ENCODE results near the gene OR2W3.
A peak's percentile ranks its signal among the peaks of the same experiment; 100 is the strongest.

OR2W3 gene

DNA sequence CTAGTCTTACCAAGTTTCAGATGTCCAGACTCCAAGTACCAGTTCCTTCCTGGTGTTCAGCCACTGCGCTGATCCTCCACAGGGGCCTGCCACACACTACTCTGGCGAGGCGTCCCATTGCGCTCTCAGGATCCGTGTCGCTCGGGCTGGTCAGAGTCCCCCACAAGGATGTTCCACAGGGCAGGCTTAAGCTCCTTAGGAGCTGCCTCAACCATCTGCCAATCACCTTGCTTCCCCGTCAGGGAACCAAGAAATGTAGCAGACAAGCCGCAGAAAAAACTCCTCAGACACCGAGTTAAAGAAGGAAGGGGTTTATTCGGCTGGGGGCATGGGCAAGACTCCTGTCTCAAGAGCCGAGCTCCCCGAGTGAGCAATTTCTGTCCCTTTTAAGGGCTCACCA is 9.8 kb downstream of the OR2W3 start:
- TF ChIP-seq, protein P1, sequence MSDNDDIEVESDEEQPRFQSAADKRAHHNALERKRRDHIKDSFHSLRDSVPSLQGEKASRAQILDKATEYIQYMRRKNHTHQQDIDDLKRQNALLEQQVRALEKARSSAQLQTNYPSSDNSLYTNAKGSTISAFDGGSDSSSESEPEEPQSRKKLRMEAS (IDR thresholded peaks at IDR 0.05; ENCODE audit: low read depth, low read length), result no peak
- TF ChIP-seq MYC (IDR thresholded peaks at IDR 0.05; ENCODE audit: low read depth, low read length) (no peak), POLR2A (IDR thresholded peaks at IDR 0.05; ENCODE audit: extremely low read depth, insufficient read length) (no peak)
- TF ChIP-seq, protein P2, sequence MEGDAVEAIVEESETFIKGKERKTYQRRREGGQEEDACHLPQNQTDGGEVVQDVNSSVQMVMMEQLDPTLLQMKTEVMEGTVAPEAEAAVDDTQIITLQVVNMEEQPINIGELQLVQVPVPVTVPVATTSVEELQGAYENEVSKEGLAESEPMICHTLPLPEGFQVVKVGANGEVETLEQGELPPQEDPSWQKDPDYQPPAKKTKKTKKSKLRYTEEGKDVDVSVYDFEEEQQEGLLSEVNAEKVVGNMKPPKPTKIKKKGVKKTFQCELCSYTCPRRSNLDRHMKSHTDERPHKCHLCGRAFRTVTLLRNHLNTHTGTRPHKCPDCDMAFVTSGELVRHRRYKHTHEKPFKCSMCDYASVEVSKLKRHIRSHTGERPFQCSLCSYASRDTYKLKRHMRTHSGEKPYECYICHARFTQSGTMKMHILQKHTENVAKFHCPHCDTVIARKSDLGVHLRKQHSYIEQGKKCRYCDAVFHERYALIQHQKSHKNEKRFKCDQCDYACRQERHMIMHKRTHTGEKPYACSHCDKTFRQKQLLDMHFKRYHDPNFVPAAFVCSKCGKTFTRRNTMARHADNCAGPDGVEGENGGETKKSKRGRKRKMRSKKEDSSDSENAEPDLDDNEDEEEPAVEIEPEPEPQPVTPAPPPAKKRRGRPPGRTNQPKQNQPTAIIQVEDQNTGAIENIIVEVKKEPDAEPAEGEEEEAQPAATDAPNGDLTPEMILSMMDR (IDR thresholded peaks at IDR 0.05; ENCODE audit: low read depth, low read length), result no peak
- DNase-seq (ENCODE audit: low read depth), result no peak
- H3K4me3 ChIP-seq (ENCODE audit: low read depth, low read length), result no peak overlapping the region

DNA sequence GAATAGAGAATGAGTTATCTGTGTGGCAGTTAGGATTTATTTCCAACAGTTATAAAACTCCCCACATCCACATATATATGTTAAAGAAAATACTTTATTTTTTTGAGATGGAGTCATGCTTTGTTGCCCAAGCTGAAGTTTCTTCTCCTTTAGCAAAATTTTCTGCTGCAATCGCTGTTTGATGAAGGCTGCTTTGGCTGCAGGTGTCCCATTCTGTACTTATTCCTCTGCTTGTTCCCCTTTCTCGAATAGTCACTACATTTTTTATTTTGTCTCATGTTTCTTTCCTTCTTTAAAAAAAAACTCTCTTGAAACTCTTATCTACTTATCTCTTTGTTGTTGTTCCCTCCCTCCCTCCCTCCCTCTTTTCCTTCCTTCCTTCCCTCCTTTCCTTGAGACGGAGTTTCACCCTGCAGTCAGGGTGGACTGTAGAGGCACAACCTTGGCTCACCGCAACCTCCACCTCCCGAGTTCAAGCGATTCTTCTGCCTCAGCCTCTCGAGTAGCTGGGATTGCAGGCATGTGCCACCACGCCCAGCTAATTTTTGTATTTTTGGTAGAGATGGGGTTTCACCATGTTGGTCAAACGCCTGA is 10.6 kb downstream of the OR2W3 start:
- H3K4me3 ChIP-seq (ENCODE audit: low read depth, low read length), result peak overlapping the region; percentile 62
- TF ChIP-seq MYC (IDR thresholded peaks at IDR 0.05; ENCODE audit: low read depth, low read length), result no peak
- TF ChIP-seq, protein P2 (IDR thresholded peaks at IDR 0.05; ENCODE audit: low read depth, low read length), result no peak
- TF ChIP-seq, protein P1 (IDR thresholded peaks at IDR 0.05; ENCODE audit: low read depth, low read length), result no peak
- no peak for TF ChIP-seq POLR2A (IDR thresholded peaks at IDR 0.05; ENCODE audit: extremely low read depth, insufficient read length)
- no peak for DNase-seq (ENCODE audit: low read depth)

DNA sequence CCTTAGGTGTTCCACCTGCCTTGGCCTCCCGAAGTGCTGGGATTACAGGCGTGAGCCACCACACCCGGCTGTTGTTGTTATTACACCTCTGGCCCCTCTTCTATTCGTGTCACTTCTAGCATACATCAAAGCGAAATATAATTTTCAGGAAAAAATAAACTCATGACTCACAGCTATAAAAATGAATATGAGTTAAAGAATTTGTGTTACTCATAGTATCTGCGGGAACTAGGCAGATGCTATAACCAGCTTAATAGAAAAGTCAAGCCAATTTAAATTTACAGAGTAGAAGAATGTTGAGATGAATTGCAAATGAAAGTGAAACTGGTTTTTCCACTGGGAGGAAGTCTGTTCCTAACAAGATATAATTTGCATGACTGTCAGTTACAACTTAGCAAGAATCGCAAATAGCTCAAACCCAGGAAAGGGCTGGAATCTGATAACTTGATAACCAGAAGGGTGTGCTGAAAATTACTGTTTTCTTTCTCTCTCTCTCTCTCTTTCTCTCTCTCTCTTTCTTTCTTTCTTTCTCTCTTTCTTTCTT is 11.2 kb downstream of the OR2W3 start:
- TF ChIP-seq MYC (IDR thresholded peaks at IDR 0.05; ENCODE audit: low read depth, low read length) (no peak), POLR2A (IDR thresholded peaks at IDR 0.05; ENCODE audit: extremely low read depth, insufficient read length) (no peak)
- TF ChIP-seq, protein P1 (IDR thresholded peaks at IDR 0.05; ENCODE audit: low read depth, low read length), result no peak
- TF ChIP-seq, protein P2 (IDR thresholded peaks at IDR 0.05; ENCODE audit: low read depth, low read length), result no peak
- H3K4me3 ChIP-seq (ENCODE audit: low read depth, low read length), result peak overlapping the region; percentile 62
- peak; percentile 56 for DNase-seq (ENCODE audit: low read depth)

DNA sequence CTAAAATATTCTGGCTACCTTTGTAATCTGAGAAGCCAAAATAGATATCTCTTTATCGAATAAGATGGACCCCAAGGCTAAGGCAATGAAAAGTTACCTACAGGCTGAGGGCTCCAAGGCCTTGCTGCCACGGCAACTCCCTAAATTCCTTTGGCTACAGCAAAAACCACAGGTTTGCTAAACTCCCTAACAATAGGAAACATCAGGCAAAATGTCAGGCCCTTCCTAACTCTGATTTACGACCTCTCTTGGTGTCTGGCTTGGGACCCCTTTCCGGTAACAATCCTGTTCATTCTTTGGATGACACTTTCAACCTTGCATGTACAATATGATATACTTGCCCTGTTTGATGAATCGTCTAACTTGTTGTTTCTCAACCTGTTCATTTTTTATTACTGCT is 13.4 kb downstream of the OR2W3 start:
- TF ChIP-seq POLR2A (IDR thresholded peaks at IDR 0.05; ENCODE audit: extremely low read depth, insufficient read length), result no peak
- TF ChIP-seq, protein P2 (IDR thresholded peaks at IDR 0.05; ENCODE audit: low read depth, low read length), result no peak
- no peak for TF ChIP-seq MYC (IDR thresholded peaks at IDR 0.05; ENCODE audit: low read depth, low read length)
- TF ChIP-seq, protein P1 (IDR thresholded peaks at IDR 0.05; ENCODE audit: low read depth, low read length), result no peak
- no peak overlapping the region for H3K4me3 ChIP-seq (ENCODE audit: low read depth, low read length)
- DNase-seq (ENCODE audit: low read depth), result no peak

DNA sequence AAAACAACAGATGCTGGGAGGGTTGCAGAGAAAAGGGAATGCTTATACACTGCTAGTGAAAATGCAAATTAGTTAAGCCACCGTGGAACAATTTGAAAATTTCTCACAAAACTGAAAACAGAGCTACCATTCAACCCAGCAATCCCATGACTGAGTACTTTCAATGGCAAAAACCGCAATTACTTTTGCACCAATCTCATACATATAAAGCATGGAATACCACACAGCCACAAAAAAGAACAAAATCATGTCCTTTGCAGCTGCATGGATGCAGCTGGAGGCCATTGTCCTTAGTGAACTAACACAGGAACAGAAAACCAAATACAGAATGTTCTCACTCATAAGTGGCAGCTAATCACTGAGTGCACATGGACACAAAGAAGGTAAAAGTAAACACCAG is 18.4 kb downstream of the OR2W3 start:
- no peak overlapping the region for H3K4me3 ChIP-seq (ENCODE audit: low read depth, low read length)
- TF ChIP-seq, protein P2 (IDR thresholded peaks at IDR 0.05; ENCODE audit: low read depth, low read length), result no peak
- DNase-seq (ENCODE audit: low read depth), result no peak
